ENCODE results near the gene KRTAP2-2.
"Not testable (repeated sequence)": the region's sequence is repeated elsewhere in the genome, so short reads cannot be mapped to it uniquely, and the experiment has no call there.

DNA sequence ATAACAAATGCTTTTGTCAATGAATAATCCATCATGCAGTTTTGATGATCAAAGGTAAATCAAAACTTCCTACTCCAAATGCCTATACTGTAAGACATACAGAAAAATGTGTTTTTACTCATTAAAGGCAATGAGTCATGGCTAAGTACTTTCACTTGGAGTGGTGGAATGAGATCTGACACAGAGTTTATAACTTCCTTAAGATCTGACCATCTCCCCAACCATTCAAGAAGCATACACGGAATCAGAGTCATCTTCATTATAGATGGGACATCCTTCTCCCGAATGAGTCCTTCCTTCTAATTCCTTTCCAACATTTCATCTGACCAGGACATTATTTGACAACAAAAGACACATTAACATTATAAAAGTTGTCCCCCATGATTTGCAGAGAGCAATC lies 28.4 kb upstream of the KRTAP2-2 start:
- TF ChIP-seq, protein P1, sequence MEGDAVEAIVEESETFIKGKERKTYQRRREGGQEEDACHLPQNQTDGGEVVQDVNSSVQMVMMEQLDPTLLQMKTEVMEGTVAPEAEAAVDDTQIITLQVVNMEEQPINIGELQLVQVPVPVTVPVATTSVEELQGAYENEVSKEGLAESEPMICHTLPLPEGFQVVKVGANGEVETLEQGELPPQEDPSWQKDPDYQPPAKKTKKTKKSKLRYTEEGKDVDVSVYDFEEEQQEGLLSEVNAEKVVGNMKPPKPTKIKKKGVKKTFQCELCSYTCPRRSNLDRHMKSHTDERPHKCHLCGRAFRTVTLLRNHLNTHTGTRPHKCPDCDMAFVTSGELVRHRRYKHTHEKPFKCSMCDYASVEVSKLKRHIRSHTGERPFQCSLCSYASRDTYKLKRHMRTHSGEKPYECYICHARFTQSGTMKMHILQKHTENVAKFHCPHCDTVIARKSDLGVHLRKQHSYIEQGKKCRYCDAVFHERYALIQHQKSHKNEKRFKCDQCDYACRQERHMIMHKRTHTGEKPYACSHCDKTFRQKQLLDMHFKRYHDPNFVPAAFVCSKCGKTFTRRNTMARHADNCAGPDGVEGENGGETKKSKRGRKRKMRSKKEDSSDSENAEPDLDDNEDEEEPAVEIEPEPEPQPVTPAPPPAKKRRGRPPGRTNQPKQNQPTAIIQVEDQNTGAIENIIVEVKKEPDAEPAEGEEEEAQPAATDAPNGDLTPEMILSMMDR (IDR thresholded peaks at IDR 0.05), result not testable (repeated sequence)
- TF ChIP-seq ZFX (IDR thresholded peaks at IDR 0.05; ENCODE audit: borderline replicate concordance), result not testable (repeated sequence)

Measured in 22Rv1 (cell line).